ENCODE results near the gene ADGB.

DNA sequence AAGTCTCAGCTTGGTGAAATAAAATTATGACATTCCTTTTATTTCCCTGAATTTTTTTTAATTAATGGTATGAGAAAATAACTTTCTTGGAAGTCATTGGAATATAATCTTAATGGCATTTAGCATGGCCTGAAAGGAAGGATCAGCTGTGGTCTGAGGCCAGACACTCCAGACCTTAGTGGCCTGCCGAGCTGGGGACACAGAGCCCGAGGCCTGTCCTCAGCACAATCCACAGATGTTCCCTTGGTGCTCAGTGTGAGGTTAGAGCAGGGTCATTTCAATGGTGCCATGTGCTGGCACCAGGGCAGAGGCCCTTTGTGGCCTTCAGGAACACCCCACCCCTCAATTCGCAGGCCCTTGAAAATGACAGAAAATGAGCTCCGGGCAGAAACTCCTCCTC lies 120.6 kb downstream of the ADGB start:
- TF ChIP-seq, protein P1, sequence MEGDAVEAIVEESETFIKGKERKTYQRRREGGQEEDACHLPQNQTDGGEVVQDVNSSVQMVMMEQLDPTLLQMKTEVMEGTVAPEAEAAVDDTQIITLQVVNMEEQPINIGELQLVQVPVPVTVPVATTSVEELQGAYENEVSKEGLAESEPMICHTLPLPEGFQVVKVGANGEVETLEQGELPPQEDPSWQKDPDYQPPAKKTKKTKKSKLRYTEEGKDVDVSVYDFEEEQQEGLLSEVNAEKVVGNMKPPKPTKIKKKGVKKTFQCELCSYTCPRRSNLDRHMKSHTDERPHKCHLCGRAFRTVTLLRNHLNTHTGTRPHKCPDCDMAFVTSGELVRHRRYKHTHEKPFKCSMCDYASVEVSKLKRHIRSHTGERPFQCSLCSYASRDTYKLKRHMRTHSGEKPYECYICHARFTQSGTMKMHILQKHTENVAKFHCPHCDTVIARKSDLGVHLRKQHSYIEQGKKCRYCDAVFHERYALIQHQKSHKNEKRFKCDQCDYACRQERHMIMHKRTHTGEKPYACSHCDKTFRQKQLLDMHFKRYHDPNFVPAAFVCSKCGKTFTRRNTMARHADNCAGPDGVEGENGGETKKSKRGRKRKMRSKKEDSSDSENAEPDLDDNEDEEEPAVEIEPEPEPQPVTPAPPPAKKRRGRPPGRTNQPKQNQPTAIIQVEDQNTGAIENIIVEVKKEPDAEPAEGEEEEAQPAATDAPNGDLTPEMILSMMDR (conservative IDR thresholded peaks at IDR 0.05; ENCODE audit: low read length) = no peak
- no peak for TF ChIP-seq EZH2phosphoT487 (IDR thresholded peaks at IDR 0.05; ENCODE audit: borderline replicate concordance, low read depth, low read length)

Data from OCI-LY7 (cell line).